ENCODE measurements around the gene TECPR1.

Gene TECPR1

DNA sequence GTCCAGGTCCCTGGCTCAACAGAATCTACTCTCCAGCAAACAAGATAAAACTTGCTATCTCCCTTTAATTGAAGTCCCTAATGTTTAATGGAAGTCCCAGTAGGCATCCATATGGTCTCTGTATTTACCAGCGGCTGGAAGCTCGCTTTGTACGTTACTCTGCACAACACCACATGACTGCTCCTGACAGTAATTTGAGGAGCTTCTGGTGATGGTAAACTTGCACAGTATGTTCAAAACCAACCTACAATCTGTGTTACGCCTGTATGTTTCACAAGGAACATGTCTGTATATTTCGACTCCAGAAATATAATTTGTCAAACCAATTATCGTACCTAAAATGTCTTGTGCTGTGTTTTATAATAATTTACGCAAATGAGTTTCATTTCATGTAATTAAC is 4.4 kb upstream of the TECPR1 start (continued):
- TF ChIP-seq, protein P1, sequence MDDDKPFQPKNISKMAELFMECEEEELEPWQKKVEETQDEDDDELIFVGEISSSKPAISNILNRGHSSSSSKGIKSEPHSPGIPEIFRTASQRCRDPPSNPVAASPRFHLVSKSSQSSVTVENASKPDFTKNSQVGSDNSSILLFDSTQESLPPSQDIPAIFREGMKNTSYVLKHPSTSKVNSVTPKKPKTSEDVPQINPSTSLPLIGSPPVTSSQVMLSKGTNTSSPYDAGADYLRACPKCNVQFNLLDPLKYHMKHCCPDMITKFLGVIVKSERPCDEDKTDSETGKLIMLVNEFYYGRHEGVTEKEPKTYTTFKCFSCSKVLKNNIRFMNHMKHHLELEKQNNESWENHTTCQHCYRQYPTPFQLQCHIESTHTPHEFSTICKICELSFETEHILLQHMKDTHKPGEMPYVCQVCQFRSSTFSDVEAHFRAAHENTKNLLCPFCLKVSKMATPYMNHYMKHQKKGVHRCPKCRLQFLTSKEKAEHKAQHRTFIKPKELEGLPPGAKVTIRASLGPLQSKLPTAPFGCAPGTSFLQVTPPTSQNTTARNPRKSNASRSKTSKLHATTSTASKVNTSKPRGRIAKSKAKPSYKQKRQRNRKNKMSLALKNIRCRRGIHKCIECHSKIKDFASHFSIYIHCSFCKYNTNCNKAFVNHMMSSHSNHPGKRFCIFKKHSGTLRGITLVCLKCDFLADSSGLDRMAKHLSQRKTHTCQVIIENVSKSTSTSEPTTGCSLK (tag by site-specific recombination; IDR thresholded peaks at IDR 0.05), result no peak
- TF ChIP-seq ZNF677 (tag by site-specific recombination; IDR thresholded peaks at IDR 0.05), result no peak
- TF ChIP-seq ZBTB17 (tag by site-specific recombination; IDR thresholded peaks at IDR 0.05), result no peak
- TF ChIP-seq ZNF423 (tag by site-specific recombination; IDR thresholded peaks at IDR 0.05), result no peak
- no peak for TF ChIP-seq ZFHX2 (tag by site-specific recombination; conservative IDR thresholded peaks at IDR 0.05)
- no peak for TF ChIP-seq ZFP41 (tag by site-specific recombination; IDR thresholded peaks at IDR 0.05; ENCODE audit: borderline replicate concordance)
- no peak for TF ChIP-seq ZNF394 (tag by site-specific recombination; IDR thresholded peaks at IDR 0.05; ENCODE audit: borderline replicate concordance)

DNA sequence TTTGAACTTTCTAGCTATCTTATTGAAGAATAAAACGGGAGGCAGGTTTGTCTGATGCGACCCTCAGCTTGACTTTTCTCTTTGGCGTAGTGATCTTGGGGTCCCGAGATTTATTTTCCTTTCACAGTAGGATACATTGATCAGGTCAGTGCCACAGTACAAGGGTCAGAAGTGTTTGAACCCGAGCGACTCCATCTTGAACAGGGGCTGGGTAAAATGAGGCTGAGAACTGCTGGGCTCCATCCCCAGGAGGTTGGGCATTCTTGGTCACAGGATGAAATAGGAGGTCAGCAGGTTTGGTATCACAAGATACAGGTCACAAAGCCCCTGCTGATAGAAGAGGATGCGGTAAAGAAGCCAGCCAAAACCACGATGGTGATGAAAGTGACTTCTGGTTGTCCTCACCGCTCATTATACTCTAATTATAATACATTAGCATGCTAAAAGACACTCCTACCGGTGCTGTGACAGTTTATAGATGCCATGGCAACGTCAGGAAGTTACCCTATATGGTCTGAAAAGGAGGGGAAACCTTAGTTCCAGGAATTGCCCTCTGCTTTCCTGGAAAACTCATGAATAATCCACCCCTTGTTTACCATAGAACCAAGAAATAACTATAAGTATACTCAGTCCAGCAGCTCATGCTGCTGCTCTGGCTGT is 3.0 kb upstream of the TECPR1 start:
- Histone ChIP-seq H3K4me1 (ENCODE audit: control insufficient read depth, insufficient read depth, low read length) (peaks cover 2% of the 10 kb centered on the region; the same call in 1 of the 2 replicates), H3K36me3 (ENCODE audit: control insufficient read depth in 2 of 2, insufficient read depth in 1 of 2, low read length in 2 of 2) (peaks cover 0 to 14% of the 10 kb centered on the region in 2 experiments), H3K27ac (ENCODE audit: extremely low read depth, low read depth, low read length) (no peak overlapping the region), H3K9me3 (ENCODE audit: control insufficient read depth, insufficient read depth, low read depth, low read length) (no peaks in the 10 kb centered on the region), H3K4me3 (ENCODE audit: low read depth, low read length) (no peak overlapping the region)
- TF ChIP-seq ZNF10 (tag by site-specific recombination; IDR thresholded peaks at IDR 0.05), result no peak
- no peak for TF ChIP-seq ZNF248 (tag by site-specific recombination; IDR thresholded peaks at IDR 0.05)
- TF ChIP-seq, protein P2, sequence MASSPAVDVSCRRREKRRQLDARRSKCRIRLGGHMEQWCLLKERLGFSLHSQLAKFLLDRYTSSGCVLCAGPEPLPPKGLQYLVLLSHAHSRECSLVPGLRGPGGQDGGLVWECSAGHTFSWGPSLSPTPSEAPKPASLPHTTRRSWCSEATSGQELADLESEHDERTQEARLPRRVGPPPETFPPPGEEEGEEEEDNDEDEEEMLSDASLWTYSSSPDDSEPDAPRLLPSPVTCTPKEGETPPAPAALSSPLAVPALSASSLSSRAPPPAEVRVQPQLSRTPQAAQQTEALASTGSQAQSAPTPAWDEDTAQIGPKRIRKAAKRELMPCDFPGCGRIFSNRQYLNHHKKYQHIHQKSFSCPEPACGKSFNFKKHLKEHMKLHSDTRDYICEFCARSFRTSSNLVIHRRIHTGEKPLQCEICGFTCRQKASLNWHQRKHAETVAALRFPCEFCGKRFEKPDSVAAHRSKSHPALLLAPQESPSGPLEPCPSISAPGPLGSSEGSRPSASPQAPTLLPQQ (tag by site-specific recombination; IDR thresholded peaks at IDR 0.05), result no peak
- no peak for TF ChIP-seq ZNF48 (tag by site-specific recombination; IDR thresholded peaks at IDR 0.05)
- no peak for TF ChIP-seq ZNF654 (tag by site-specific recombination; IDR thresholded peaks at IDR 0.05; ENCODE audit: low read depth)
- no peak for TF ChIP-seq ZNF341 (tag by site-specific recombination; IDR thresholded peaks at IDR 0.05; ENCODE audit: low read depth)
- TF ChIP-seq, protein P3, sequence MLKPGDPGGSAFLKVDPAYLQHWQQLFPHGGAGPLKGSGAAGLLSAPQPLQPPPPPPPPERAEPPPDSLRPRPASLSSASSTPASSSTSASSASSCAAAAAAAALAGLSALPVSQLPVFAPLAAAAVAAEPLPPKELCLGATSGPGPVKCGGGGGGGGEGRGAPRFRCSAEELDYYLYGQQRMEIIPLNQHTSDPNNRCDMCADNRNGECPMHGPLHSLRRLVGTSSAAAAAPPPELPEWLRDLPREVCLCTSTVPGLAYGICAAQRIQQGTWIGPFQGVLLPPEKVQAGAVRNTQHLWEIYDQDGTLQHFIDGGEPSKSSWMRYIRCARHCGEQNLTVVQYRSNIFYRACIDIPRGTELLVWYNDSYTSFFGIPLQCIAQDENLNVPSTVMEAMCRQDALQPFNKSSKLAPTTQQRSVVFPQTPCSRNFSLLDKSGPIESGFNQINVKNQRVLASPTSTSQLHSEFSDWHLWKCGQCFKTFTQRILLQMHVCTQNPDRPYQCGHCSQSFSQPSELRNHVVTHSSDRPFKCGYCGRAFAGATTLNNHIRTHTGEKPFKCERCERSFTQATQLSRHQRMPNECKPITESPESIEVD (tag by site-specific recombination; IDR thresholded peaks at IDR 0.05), result no peak
- TF ChIP-seq HOXC10 (CRISPR knock-in tag; IDR thresholded peaks at IDR 0.05), result no peak
- TF ChIP-seq, protein P4, sequence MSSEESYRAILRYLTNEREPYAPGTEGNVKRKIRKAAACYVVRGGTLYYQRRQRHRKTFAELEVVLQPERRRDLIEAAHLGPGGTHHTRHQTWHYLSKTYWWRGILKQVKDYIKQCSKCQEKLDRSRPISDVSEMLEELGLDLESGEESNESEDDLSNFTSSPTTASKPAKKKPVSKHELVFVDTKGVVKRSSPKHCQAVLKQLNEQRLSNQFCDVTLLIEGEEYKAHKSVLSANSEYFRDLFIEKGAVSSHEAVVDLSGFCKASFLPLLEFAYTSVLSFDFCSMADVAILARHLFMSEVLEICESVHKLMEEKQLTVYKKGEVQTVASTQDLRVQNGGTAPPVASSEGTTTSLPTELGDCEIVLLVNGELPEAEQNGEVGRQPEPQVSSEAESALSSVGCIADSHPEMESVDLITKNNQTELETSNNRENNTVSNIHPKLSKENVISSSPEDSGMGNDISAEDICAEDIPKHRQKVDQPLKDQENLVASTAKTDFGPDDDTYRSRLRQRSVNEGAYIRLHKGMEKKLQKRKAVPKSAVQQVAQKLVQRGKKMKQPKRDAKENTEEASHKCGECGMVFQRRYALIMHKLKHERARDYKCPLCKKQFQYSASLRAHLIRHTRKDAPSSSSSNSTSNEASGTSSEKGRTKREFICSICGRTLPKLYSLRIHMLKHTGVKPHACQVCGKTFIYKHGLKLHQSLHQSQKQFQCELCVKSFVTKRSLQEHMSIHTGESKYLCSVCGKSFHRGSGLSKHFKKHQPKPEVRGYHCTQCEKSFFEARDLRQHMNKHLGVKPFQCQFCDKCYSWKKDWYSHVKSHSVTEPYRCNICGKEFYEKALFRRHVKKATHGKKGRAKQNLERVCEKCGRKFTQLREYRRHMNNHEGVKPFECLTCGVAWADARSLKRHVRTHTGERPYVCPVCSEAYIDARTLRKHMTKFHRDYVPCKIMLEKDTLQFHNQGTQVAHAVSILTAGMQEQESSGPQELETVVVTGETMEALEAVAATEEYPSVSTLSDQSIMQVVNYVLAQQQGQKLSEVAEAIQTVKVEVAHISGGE (tag by site-specific recombination; conservative IDR thresholded peaks at IDR 0.05; ENCODE audit: low read depth), result no peak
- no peak for TF ChIP-seq ZNF391 (tag by site-specific recombination; IDR thresholded peaks at IDR 0.05; ENCODE audit: borderline replicate concordance, low read depth)
- no peak for TF ChIP-seq ZFP3 (tag by site-specific recombination; IDR thresholded peaks at IDR 0.05; ENCODE audit: low read depth)
- TF ChIP-seq GLIS2 (tag by site-specific recombination; IDR thresholded peaks at IDR 0.05), result no peak
- no peak for TF ChIP-seq ZNF394 (tag by site-specific recombination; IDR thresholded peaks at IDR 0.05; ENCODE audit: borderline replicate concordance)
- no peak for TF ChIP-seq ZNF211 (tag by site-specific recombination; IDR thresholded peaks at IDR 0.05; ENCODE audit: low read depth)
- TF ChIP-seq ZNF660 (tag by site-specific recombination; IDR thresholded peaks at IDR 0.05), result no peak
- ChIA-PET POLR2A (interaction anchor here (0.7 kb wide), 1 partner anchor 9 kb away, joined by 3 read pairs; no protein-coding TSS in a partner anchor), CTCF (interaction anchor here (0.6 kb wide), 2 partner anchors 433 to 461 kb away, joined by 3 read pairs; no protein-coding TSS in a partner anchor)

Data from HEK293 (cell line).